ENCODE measurements around the gene GOLGA3.

The GOLGA3 gene

GRCh38 chr12:132789099-132789471, 39.6 kb downstream of the GOLGA3 start:
- no peak for FAIRE-seq
- no peak for DNase-seq (ENCODE audit: insufficient read length, low spot score)
- no peak for TF ChIP-seq CTCF (IDR thresholded peaks at IDR 0.05; ENCODE audit: insufficient read depth, missing control alignments)

- no peak for FAIRE-seq
- no peak for DNase-seq (ENCODE audit: insufficient read length, low spot score)
- no peak for TF ChIP-seq CTCF (IDR thresholded peaks at IDR 0.05; ENCODE audit: insufficient read depth, missing control alignments)
Measured at GRCh38 chr12:132788375-132789098, 40.1 kb downstream of the GOLGA3 start.

GRCh38 chr12:132787877-132788276, 40.8 kb downstream of the GOLGA3 start:
- TF ChIP-seq CTCF (IDR thresholded peaks at IDR 0.05; ENCODE audit: insufficient read depth, missing control alignments): no peak
- FAIRE-seq (no peak), DNase-seq (ENCODE audit: insufficient read length, low spot score) (no peak)

- FAIRE-seq (no peak), DNase-seq (ENCODE audit: insufficient read length, low spot score) (no peak)
- no peak for TF ChIP-seq CTCF (IDR thresholded peaks at IDR 0.05; ENCODE audit: insufficient read depth, missing control alignments)
Measured at GRCh38 chr12:132786192-132786591, 42.5 kb downstream of the GOLGA3 start.

GRCh38 chr12:132784580-132784979, 44.1 kb downstream of the GOLGA3 start:
- no peak for FAIRE-seq
- no peak for TF ChIP-seq CTCF (IDR thresholded peaks at IDR 0.05; ENCODE audit: insufficient read depth, missing control alignments)

GRCh38 chr12:132783917-132784531, 44.6 kb downstream of the GOLGA3 start:
- FAIRE-seq (no peak), DNase-seq (ENCODE audit: insufficient read length, low spot score) (no peak)
- no peak for TF ChIP-seq CTCF (IDR thresholded peaks at IDR 0.05; ENCODE audit: insufficient read depth, missing control alignments)

More at GRCh38 chr12:132784580-132784979, 44.1 kb downstream of the GOLGA3 start:
- DNase-seq (ENCODE audit: insufficient read length, low spot score): no peak

GRCh38 chr12:132781938-132782337, 46.7 kb downstream of the GOLGA3 start:
- no peak for DNase-seq (ENCODE audit: insufficient read length, low spot score)
- TF ChIP-seq CTCF (IDR thresholded peaks at IDR 0.05; ENCODE audit: insufficient read depth, missing control alignments): no peak
- FAIRE-seq: no peak

Measured in D721Med (cell line).